Stimulated activated CD4-positive, alpha-beta T cell treated with anti-CD3 and anti-CD28 coated beads, Interleukin-12 subunit alpha, Interleukin-12 subunit beta, amount 100 ng/mL, for 48 hours (primary cell): Measurements from ENCODE around the gene IFTAP.

ENCODE experiments used
- DNase-seq, 3 donors: peaks; one replicate each; pipeline ENCODE4 v3.0.0-alpha.2; 2020; ENCODE audit warnings: low read depth in 2 of 3, low spot score in 1 of 3

IFTAP gene

GRCh38 chr11:36703055-36703404 lies 108.7 kb downstream of the IFTAP start:
- no peak for DNase-seq
